Measurements from ENCODE around the gene TEKTIP1.

Gene TEKTIP1

GRCh38 chr19:3586707-3587346 lies 47.9 kb downstream of the TEKTIP1 start:
- peak; percentile 49 for DNase-seq

DNA sequence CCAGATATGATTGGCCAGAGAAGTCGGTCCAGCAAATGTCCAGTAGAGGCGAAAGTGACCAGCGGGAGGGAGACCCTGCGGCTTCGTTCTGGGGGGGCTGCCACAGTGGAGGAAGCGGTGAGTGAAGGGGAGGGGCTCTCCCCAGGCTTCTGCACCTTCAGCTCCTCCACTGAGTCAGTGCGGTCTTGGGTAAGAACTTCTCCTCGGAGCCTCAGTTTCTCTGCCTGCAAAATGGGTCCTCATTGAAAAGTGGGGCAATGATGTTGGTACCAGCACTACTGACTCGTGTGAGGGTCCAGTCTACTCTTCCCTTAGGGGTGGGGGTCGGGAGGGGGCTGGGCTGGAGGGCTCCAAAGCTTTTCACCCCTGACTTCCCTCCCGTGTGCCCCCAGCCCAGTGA lies 50.5 kb downstream of the TEKTIP1 start:
- no peak for DNase-seq

GRCh38 chr19:3589949-3590348 lies 51.0 kb downstream of the TEKTIP1 start:
- DNase-seq: no peak

GRCh38 chr19:3590991-3591659 lies 52.2 kb downstream of the TEKTIP1 start:
- DNase-seq: no peak

DNA sequence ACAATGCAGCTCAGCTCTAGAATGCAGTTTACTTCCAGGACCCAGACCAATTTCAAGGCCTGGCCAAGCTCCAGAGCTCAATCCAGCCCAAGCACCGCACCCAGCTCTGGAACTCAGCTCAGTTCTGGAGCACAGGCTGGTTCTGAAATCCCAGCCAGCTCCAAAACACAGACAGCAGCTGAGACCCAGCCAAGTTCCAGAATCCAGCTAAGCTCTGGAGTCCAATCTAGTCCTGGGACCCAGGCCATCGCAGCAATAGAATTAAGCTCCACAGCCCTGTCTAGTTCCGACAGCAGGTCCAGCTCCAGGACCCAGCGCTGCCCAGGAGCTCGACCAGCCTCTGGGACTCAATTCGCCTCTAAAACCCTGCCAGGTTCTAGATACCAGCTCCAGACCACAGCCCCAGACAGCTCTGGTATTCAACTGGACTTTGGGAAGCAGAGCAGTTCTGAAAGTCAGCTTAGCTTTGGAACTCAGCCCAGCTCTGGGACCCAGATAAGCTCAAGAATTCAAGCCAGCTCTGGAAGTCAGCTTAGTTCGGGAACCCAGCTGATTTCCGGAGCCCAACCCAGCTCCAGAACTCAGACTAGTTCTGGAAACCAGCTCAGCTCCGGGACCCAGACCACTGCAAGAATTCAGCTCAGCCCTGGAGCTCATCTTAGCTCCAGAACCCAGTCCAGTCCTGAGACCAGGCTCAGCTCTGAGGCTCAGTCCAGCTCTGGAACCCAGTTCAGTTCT lies 53.1 kb downstream of the TEKTIP1 start:
- DNase-seq: no peak

GRCh38 chr19:3593156-3593555 lies 54.2 kb downstream of the TEKTIP1 start:
- peak; percentile 23 for DNase-seq

Measured in NCI-H69 (cell line).